Panc1 (cell line): ENCODE data around the gene FAM50B.
A peak's percentile ranks its signal among the peaks of the same experiment; 100 is the strongest.

Source experiments
- POLR2AphosphoS5 ChIP-seq: IDR thresholded peaks from 2 replicates; pipeline ENCODE4 v1.6.1; 2012; ENCODE audit warnings: mild to moderate bottlenecking, low read depth, low read length, moderate library complexity
- TF ChIP-seq, protein P1 (sequence below): fragments of 450-650 bp; IDR thresholded peaks from 2 replicates; pipeline ENCODE4 v1.5.1; 2017; ENCODE audit warnings: mild to moderate bottlenecking

DNA sequence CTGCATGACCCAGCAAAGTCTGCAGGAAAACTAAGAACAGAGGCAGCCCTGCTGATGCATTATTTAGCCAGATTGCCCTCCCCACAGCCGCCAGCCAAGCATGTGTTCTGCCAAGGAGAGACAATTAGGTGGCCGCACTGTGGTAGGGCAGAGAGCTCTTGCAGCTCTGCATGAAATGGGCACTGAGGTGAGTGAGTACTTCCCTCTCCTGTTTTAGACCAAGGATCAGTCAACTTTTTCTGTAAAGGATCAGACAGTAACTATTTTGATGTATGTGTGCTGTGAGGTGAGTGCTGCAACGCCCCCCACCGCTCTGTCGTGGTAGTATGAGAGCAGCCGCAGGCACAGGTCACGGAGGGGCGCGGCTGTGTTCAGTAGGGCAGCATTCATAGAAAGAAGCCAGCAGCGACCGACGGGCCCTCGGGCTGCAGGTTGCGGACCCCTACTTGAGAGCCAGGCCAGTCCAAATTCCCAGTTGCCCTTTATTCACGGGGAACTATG, 23.8 kb upstream of the FAM50B start:
- TF ChIP-seq, protein P1, sequence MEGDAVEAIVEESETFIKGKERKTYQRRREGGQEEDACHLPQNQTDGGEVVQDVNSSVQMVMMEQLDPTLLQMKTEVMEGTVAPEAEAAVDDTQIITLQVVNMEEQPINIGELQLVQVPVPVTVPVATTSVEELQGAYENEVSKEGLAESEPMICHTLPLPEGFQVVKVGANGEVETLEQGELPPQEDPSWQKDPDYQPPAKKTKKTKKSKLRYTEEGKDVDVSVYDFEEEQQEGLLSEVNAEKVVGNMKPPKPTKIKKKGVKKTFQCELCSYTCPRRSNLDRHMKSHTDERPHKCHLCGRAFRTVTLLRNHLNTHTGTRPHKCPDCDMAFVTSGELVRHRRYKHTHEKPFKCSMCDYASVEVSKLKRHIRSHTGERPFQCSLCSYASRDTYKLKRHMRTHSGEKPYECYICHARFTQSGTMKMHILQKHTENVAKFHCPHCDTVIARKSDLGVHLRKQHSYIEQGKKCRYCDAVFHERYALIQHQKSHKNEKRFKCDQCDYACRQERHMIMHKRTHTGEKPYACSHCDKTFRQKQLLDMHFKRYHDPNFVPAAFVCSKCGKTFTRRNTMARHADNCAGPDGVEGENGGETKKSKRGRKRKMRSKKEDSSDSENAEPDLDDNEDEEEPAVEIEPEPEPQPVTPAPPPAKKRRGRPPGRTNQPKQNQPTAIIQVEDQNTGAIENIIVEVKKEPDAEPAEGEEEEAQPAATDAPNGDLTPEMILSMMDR, result peak; percentile 81
- no peak for TF ChIP-seq POLR2AphosphoS5
